GM23338 (cell line): Measurements from ENCODE around the gene SLC39A11. TPM values are rescaled to one million over a fixed set of nuclear protein-coding genes. Genes with fewer than 3 reads are reported as not detected.

Source experiments
- ATAC-seq: fragments of 200-7000 bp; cut with Tn5 transposase; 3 replicates; pipeline ENCODE4 v1.9.1; 2020
- DNase-seq: peaks from one replicate; pipeline ENCODE4 v3.0.0-alpha.2; 2015; ENCODE audit warnings: low spot score
- H2AFZ ChIP-seq: fragments of 200-600 bp; sonication (generic); 2 replicates; pipeline ENCODE4 v1.8.0; 2016; ENCODE audit warnings: antibody characterized with exemption, mild to moderate bottlenecking, moderate library complexity
- H3F3A ChIP-seq: fragments of 200-600 bp; sonication (generic); replicated peaks from 2 replicates; pipeline ENCODE4 v1.8.0; 2017; ENCODE audit warnings: antibody characterized with exemption, mixed run types, low read depth
- H3K27ac ChIP-seq: fragments of 200-600 bp; sonication (generic); 2 replicates; pipeline ENCODE4 v1.6.1; 2016; ENCODE audit warnings: low read depth
- H3K27me3 ChIP-seq: fragments of 200-600 bp; sonication (generic); 2 replicates; pipeline ENCODE4 v1.8.0; 2016; ENCODE audit warnings: mild to moderate bottlenecking, mixed run types, moderate library complexity; ENCODE audit not compliant: insufficient read depth
- H3K36me3 ChIP-seq: fragments of 200-600 bp; sonication (generic); 2 replicates; pipeline ENCODE4 v1.8.0; 2016; ENCODE audit warnings: mild to moderate bottlenecking; ENCODE audit not compliant: insufficient read depth
- H3K4me1 ChIP-seq: fragments of 200-600 bp; sonication (generic); 2 replicates; pipeline ENCODE4 v1.8.0; 2016; ENCODE audit warnings: mild to moderate bottlenecking, moderate library complexity; ENCODE audit not compliant: insufficient read depth
- H3K4me2 ChIP-seq: fragments of 200-600 bp; sonication (generic); 2 replicates; pipeline ENCODE4 v1.7.1; 2017; ENCODE audit warnings: mixed run types
- H3K4me3 ChIP-seq: fragments of 200-600 bp; sonication (generic); 2 replicates; pipeline ENCODE4 v1.6.1; 2016; ENCODE audit warnings: mixed run types
- H3K79me2 ChIP-seq: fragments of 200-600 bp; sonication (generic); replicated peaks from 2 replicates; pipeline ENCODE4 v1.8.0; 2017; ENCODE audit warnings: mild to moderate bottlenecking; ENCODE audit not compliant: insufficient read depth
- H3K9me2 ChIP-seq: fragments of 200-600 bp; sonication (generic); 2 replicates; pipeline ENCODE4 v1.8.0; 2017; ENCODE audit not compliant: insufficient read depth
- H4K20me1 ChIP-seq: fragments of 200-600 bp; sonication (generic); replicated peaks from 2 replicates; pipeline ENCODE4 v1.8.0; 2017; ENCODE audit warnings: mild to moderate bottlenecking; ENCODE audit not compliant: insufficient read depth
- H3K27ac Mint-ChIP-seq: 2 replicates; pipeline ENCODE4 v1.8.0; 2020; ENCODE audit warnings: inconsistent platforms, mild to moderate bottlenecking, moderate library complexity, mixed read lengths
- H3K27me3 Mint-ChIP-seq: 3 replicates; pipeline ENCODE4 v1.8.0; 2022; ENCODE audit warnings: low read depth, mild to moderate bottlenecking, moderate library complexity, mixed read lengths, inconsistent platforms; ENCODE audit not compliant: insufficient read depth, poor library complexity
- H3K36me3 Mint-ChIP-seq: 3 replicates; pipeline ENCODE4 v1.8.0; 2021; ENCODE audit warnings: low read depth, mild to moderate bottlenecking, inconsistent platforms, moderate library complexity, mixed read lengths
- H3K4me1 Mint-ChIP-seq: 3 replicates; pipeline ENCODE4 v1.8.0; 2020; ENCODE audit warnings: mild to moderate bottlenecking, inconsistent platforms, mixed read lengths
- H3K4me3 Mint-ChIP-seq: 3 replicates; pipeline ENCODE4 v1.8.0; 2021; ENCODE audit warnings: moderate library complexity, mild to moderate bottlenecking, inconsistent platforms, mixed read lengths
- H3K9me3 Mint-ChIP-seq: 3 replicates; pipeline ENCODE4 v1.8.0; 2020; ENCODE audit warnings: moderate library complexity, mild to moderate bottlenecking, inconsistent platforms, mixed read lengths
- CREB1 ChIP-seq: fragments of 250-450 bp; sonication (Bioruptor Pico); IDR thresholded peaks from 2 replicates; pipeline ENCODE4 v1.5.0; 2020; ENCODE audit warnings: low read depth, mild to moderate bottlenecking, moderate library complexity
- ETS1 ChIP-seq: IDR thresholded peaks from 2 replicates; pipeline ENCODE4 v1.6.1; 2016; ENCODE audit warnings: antibody characterized with exemption
- EZH2 ChIP-seq: fragments of 200-600 bp; sonication (generic); IDR thresholded peaks from one replicate; pipeline ENCODE4 v1.8.0; 2017; ENCODE audit warnings: antibody characterized with exemption, mild to moderate bottlenecking, low read depth; ENCODE audit not compliant: unreplicated experiment
- NANOG ChIP-seq: IDR thresholded peaks from 2 replicates; pipeline ENCODE4 v1.6.1; 2016; ENCODE audit warnings: antibody characterized with exemption, borderline replicate concordance
- ZNF462 ChIP-seq: fragments of 250-450 bp; sonication (Bioruptor Pico); IDR thresholded peaks from 2 replicates; pipeline ENCODE4 v1.5.0; 2020; ENCODE audit warnings: mild to moderate bottlenecking, moderate library complexity
- polyA plus RNA-seq: library from polyadenylated mRNA; unstranded; fragments of >200 nt; fragmentation: Nextera tagmentation; extraction: Ambion mirVana; gene quantifications from 2 replicates; pipeline ENCODE4 v1.2.1, GENCODE V29; 2016
- total RNA-seq: library from RNA; depleted of rRNA; stranded (reverse); fragments of >200 nt; shearing (Covaris generic); gene quantifications from 2 replicates; pipeline ENCODE4 v1.2.3, GENCODE V29; 2014

SLC39A11 gene
- total and polyA plus RNA-seq, 2 experiments from 2014 or later = 10.8 to 18.1 TPM

- TF ChIP-seq ZNF462 (CRISPR knock-in tag) = no peak
Measured at GRCh38 chr17:72702998-72703397, 389.5 kb downstream of the SLC39A11 start (continued).

GRCh38 chr17:72702136-72702735 is 390.3 kb downstream of the SLC39A11 start:
- Histone ChIP-seq H3K4me2 (no peak overlapping the region), H3K27me3 (no peaks in the 10 kb centered on the region), H3K4me3 (no peak overlapping the region), H3K4me1 (no peaks in the 10 kb centered on the region), H3K36me3 (no peaks in the 10 kb centered on the region), H3K79me2 (no peaks in the 10 kb centered on the region), H3F3A (no peaks in the 10 kb centered on the region), H3K9me2 (peaks cover 8% of the 10 kb centered on the region; the same call in 1 of the 2 replicates), H2AFZ (no peak overlapping the region), H4K20me1 (no peaks in the 10 kb centered on the region), H3K27ac (no peak overlapping the region)
- no peaks in the 10 kb centered on the region for H3K27me3 Mint-ChIP-seq
- no peak for ATAC-seq
- H3K4me3 Mint-ChIP-seq = no peak overlapping the region
- no peaks in the 10 kb centered on the region; the same call in 2 of the 3 replicates for H3K36me3 Mint-ChIP-seq
- no peak overlapping the region for H3K27ac Mint-ChIP-seq
- no peak for DNase-seq
- H3K4me1 Mint-ChIP-seq = no peaks in the 10 kb centered on the region
- peaks cover 3% of the 10 kb centered on the region; the same call in 2 of the 3 replicates for H3K9me3 Mint-ChIP-seq
- TF ChIP-seq EZH2 (no peak), NANOG (no peak), CREB1 (CRISPR knock-in tag) (no peak), ETS1 (no peak)
